ENCODE data around the gene WAPL.

- no peak for TF ChIP-seq CTCF (IDR thresholded peaks at IDR 0.05; ENCODE audit: insufficient read depth, low read depth, low read length)
- TF ChIP-seq EZH2 (IDR thresholded peaks at IDR 0.05; ENCODE audit: insufficient read depth, low read length): no peak
These were observed 110.2 kb downstream of the WAPL start for GRCh38 chr10:86411281-86411841.
